Right lobe of liver (tissue), 4 donors: Measurements from ENCODE around the gene INO80B.

Experiments used
- POLR2A ChIP-seq: fragments of 450-650 bp; IDR thresholded peaks from one replicate; pipeline ENCODE4 v1.6.1; 2017; ENCODE audit warnings: antibody characterized with exemption, mild to moderate bottlenecking
- TF ChIP-seq, protein P1 (sequence below), 4 donors: fragments of 200-600 bp in 3 of 4; fragments of 450-650 bp in 1 of 4; IDR thresholded peaks; one replicate each; pipeline versions ENCODE4 v1.5.1 to v1.8.0; 2016 to 2022; ENCODE audit warnings: antibody characterized with exemption in 4 of 4, mild to moderate bottlenecking in 2 of 4
- donor health status: DM: no; HTN: no; CAD: no.
- donor health status: DM: no; HTN: no; CAD: no.
- donor health status: DM: no; HTN: yes; CAD: no.

DNA sequence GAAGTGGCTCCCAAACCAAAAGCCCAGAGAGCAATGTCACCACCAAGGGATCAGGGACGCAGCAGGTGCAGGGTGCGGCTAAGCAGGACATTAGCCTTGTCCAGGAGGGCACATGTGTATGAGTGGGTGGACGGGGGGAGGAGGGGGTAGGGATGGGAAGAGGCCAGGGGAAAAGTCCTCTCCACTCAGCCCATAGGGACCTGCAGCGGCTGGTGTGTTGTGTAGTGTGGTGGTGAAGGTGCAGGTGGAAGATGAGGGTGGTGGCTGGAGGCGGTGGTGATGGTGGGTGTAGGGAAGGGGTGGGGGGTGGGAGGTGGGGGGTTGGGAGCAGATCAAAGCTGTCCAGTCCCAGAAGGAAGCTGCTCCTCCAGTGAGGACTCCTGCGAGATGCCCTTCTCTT is 37.1 kb upstream of the INO80B start:
- TF ChIP-seq, protein P1, sequence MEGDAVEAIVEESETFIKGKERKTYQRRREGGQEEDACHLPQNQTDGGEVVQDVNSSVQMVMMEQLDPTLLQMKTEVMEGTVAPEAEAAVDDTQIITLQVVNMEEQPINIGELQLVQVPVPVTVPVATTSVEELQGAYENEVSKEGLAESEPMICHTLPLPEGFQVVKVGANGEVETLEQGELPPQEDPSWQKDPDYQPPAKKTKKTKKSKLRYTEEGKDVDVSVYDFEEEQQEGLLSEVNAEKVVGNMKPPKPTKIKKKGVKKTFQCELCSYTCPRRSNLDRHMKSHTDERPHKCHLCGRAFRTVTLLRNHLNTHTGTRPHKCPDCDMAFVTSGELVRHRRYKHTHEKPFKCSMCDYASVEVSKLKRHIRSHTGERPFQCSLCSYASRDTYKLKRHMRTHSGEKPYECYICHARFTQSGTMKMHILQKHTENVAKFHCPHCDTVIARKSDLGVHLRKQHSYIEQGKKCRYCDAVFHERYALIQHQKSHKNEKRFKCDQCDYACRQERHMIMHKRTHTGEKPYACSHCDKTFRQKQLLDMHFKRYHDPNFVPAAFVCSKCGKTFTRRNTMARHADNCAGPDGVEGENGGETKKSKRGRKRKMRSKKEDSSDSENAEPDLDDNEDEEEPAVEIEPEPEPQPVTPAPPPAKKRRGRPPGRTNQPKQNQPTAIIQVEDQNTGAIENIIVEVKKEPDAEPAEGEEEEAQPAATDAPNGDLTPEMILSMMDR (IDR thresholded peaks at IDR 0.05): no peak
- no peak for TF ChIP-seq POLR2A
